HG03460 (cell line): Measurements from ENCODE around the gene NUTM2G.
"Not testable (repeated sequence)": the region's sequence is repeated elsewhere in the genome, so short reads cannot be mapped to it uniquely, and the experiment has no call there.

Experiments used
- ATAC-seq: cut with Tn5 transposase; IDR thresholded peaks from one replicate; pipeline ENCODE4 v1.9.1; 2021; ENCODE audit not compliant: unreplicated experiment

NUTM2G gene, protein sequence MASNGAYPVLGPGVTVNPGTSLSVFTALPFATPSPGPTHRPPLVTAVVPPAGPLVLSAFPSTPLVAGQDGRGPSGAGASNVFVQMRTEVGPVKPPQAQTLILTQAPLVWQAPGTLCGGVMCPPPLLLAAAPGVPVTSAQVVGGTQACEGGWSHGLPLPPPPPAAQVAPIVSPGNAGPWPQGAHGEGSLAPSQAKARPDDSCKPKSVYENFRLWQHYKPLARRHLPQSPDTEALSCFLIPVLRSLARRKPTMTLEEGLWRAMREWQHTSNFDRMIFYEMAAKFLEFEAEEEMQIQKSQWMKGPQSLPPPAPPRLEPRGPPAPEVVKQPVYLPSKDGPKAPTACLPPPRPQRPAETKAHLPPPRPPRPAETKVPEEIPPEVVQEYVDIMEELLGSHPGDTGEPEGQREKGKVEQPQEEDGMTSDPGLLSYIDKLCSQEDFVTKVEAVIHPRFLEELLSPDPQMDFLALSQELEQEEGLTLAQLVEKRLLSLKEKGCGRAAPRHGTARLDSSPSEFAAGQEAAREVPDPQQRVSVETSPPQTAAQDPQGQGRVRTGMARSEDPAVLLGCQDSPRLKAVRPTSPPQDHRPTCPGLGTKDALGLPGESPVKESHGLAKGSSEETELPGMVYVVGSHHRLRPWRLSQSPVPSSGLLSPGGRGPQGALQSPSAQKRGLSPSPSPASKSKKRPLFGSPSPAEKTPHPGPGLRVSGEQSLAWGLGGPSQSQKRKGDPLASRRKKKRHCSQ

DNA sequence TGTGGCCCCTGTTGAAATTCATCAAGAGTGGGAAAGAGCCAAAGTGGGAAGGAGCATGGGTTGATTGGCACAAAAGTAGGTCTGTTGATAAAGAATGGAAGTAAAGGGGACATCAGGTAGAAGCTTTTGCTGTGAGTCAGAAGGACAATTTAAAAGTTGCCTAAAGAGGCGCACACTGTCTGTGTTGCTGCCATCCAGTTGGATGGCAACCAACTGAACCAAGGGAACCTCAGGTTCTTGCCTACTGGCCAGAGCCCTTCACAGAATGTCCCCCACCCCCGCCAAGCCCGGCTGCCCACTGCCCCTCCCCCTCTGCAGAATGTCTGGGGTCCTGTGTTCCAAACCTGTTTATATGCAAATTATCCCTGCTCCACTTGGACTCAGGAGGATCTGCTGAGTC, at the start of gene NUTM2G:
Gene NUTM2G (plus strand): TSS at position 301 of the 400 bp plus-strand sequence. CDS start 182 bp downstream, outside the sequence.
- ATAC-seq = not testable (repeated sequence)

- no peak for ATAC-seq
Measured at GRCh38 chr9:96883922-96884321, 44.7 kb upstream of the NUTM2G start.

DNA sequence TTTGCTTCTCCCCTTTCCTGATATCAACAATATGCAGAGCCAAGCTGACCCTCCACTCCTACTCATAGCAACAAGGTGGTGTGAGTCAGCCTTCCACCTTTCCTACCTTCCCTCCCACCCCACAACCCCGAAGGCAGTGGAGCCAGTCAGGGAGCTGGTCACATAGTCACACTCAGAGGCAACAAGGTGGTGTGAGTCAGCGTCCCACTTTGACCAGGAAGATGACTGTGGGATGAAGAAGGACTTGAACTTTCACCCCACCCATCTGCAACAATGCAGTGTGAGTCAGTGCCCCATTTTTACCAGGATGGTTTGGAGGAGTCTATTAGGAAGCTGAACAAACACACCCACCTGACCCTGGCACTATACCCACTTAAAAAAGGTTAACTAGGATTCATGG, 44.2 kb upstream of the NUTM2G start:
- ATAC-seq = no peak

GRCh38 chr9:96885424-96885823, 43.2 kb upstream of the NUTM2G start:
- ATAC-seq = no peak

GRCh38 chr9:96888591-96888990, 40.1 kb upstream of the NUTM2G start:
- ATAC-seq = no peak

GRCh38 chr9:96892131-96892530, 36.5 kb upstream of the NUTM2G start:
- ATAC-seq = no peak

DNA sequence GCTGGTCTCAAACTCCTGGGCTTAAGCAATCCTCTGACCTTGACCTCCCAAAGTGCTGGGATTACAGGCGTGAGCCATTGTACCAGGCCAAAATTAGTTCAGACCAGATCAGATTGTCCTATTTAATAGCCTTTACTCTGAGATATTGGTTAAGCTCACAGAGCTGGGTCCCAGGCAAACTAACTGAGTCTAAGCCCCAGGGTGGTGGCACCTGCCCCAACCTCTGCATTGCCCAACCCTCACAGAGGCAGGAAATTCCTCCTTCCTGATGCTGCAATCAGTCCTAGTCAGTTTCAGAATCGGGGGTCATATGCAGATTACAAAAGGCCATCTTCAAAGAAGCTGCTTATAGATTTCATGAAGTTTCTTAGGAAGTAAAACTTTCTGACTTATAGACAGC, 28.6 kb upstream of the NUTM2G start:
- not testable (repeated sequence) for ATAC-seq

DNA sequence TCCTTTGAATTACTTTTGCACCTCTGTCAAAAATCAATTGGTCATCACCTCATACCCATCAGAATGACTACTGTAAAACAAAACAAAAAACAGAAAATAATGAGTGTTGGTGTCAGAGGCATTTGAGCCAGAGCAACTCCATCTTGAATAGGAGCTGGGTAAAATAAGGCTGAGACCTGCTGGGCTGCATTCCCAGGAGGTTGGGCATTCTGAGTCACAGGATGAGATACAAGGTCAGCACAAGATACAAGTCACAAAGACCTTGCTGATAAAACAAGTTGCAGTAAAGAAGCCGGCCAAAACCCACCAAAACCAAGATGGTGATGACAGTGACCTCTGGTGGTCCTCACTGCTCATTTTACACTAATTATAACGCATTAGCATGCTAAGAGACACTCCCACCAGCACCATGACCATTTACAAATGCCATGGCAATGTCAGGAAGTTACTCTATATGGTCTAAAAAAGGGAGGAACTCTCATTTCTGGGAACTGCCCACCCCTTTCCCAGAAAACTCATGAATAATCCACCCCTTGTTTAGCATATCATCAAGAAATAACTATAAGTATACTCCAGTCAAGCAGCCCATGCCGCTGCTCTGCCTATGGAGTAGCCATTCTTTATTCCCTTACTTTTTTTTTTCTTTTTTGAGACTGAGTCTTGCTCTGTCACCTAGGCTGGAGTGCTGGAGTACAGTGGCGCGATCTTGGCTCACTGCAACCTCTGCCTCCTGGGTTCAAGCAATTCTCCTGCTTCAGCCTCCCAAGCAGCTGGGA, 23.5 kb upstream of the NUTM2G start:
- ATAC-seq = not testable (repeated sequence)

GRCh38 chr9:96908479-96908878, 20.2 kb upstream of the NUTM2G start:
- not testable (repeated sequence) for ATAC-seq

DNA sequence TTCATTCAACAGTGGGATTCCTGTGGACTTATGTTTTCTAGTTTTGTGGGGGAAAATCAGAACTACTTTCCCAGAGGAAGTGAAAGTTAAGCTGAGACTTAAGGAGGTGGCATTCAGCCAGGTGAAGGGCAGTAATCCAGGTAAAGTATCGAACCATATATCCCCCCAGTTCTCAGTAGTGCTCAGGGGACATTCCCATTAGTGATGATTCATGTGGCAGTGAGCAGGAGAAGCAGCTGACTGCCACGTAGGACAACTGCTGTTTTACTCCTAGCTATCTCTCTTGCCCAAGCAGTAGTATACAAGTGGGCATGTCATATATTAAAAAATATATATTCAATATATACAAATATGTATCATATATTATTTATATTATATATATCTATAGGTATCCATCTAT, 13.1 kb upstream of the NUTM2G start:
- not testable (repeated sequence) for ATAC-seq

DNA sequence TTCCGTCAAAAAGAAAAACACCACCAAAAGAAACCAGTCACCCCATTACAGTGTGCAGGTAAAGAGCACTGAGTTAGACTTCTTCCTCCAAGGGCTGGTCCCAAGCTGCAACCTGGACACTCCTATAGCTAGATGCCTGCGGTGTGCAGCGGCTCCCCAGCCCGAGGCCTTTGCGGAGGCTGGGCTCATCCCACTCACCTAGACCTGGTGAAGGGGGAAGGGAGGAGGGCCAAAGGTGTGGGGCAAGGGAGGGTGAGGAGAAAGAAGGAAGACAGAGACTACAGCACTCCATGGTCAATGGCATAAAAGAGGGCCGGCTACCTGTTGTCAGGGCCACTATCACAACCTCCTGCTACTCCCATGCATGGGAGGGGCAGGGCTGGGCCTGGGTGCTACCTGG, 12.1 kb upstream of the NUTM2G start:
- not testable (repeated sequence) for ATAC-seq

- not testable (repeated sequence) for ATAC-seq
Measured at GRCh38 chr9:96918550-96918949, 10.1 kb upstream of the NUTM2G start.

DNA sequence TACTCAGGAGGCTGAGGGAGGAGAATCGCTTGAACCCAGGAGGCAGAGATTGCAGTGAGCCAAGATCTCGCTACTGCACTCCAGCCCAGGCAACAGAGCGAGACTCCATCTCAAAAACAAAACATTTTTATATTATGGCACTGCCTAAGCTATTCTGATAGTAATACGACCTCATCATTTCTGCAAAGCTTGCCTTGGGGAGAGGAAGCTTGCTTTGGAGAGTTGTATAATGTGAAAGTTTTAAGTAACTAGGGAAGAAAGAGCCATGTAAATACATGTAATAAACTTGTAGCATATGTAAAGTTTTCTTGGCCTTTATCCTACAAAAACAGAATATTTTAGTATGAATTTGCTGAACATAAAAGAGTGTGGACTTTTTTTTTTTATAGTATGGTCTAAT, 7.8 kb upstream of the NUTM2G start:
- ATAC-seq = not testable (repeated sequence)

DNA sequence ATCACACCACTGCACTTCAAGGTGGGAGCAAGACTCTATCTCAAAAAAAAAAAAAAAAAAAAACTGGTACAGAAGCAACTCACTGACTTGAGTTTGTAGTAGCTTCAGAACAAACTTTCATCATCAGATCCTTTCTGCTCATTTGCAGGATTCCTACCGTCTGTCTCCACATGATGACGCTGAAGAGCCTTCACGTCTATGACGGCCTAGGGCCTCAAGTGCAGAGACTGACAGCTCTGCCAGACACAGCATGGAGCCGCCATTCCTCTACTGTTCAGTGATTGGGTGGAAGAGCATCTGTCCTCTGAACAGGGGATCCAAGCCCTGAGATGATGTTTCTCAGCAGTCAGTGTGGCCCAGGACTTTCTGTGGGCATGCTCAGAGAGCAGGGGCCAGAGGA, 3.1 kb upstream of the NUTM2G start:
- ATAC-seq = not testable (repeated sequence)

- not testable (repeated sequence) for ATAC-seq
Measured at GRCh38 chr9:96931665-96932064, 3.0 kb downstream of the NUTM2G start.

DNA sequence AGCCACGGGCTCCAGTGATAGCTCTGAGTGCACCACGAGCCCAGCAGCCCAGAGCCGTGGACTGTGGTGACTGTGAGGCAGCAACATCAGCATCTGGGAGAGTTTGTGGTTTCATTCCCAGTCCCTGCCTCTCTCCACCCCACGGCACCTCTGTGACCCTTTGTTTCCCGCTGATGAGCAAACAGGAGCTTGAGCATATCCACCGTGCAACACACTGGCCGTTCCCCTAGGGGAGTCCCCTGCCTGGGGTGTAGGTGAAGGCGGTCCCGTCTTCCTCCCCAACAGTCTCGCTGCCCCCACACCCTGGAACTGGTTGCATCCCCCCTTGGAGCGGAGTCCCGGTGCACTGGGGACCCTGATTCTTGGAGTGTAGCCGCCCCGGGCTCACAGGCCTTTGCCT, 5.5 kb downstream of the NUTM2G start:
- ATAC-seq = not testable (repeated sequence)

DNA sequence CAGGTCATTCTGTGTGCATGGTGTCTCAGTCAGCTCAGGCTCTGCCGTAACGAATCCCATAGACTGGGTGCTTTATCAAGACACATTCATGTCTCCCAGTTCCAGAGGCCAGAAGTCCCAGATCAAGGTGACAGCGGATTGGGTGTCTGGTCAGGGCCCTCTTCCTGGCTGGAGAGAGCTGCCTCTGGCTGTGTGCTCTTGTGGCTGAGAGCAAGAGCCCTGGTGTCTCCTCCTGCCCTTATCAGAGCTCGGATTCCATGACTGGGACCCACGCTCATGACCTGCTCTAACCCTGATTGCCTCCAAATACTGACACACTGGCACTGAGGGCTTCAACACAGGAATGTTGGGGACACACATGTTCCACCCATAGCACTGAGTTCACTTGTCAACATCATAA, 6.1 kb downstream of the NUTM2G start:
- ATAC-seq = not testable (repeated sequence)

DNA sequence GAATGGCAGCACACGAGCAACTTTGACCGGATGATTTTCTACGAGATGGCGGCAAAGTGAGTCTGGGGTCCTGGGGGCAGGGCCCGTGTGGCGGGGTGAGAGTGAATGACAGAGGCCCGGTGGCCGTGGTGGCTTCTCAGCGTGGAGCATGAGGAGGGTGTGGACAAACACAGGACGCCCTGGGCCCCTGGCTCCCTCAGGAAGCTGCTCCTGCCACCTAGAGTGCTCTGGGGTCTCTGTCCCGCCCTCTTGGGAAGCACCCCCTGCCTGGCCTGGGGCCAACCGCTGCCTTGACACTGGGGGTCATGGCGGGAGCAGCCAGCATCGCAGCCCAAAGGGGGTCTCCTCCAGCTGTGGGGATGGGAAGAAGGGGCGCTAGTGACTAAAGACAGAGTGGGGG, 6.8 kb downstream of the NUTM2G start:
- ATAC-seq = not testable (repeated sequence)

DNA sequence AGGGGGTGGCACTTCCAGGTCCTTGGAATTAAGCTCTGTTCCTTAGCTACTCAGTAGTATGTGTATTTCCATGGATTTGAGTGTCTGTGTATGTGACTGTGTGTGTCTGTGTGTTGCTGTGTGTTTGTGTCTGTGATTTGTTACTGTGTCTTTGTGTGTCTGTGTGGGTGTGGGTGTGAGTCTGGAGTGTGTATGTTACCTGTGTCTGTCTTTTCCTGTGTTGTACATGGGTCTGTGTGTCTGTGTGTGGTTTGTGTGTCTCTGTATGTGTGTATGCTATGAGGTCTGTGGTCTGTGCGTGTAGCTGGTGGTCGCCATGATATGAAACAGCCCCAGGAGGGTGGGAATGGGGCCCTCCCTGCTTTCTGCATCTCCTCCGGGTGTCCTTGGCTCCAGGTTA, 8.8 kb downstream of the NUTM2G start:
- not testable (repeated sequence) for ATAC-seq

DNA sequence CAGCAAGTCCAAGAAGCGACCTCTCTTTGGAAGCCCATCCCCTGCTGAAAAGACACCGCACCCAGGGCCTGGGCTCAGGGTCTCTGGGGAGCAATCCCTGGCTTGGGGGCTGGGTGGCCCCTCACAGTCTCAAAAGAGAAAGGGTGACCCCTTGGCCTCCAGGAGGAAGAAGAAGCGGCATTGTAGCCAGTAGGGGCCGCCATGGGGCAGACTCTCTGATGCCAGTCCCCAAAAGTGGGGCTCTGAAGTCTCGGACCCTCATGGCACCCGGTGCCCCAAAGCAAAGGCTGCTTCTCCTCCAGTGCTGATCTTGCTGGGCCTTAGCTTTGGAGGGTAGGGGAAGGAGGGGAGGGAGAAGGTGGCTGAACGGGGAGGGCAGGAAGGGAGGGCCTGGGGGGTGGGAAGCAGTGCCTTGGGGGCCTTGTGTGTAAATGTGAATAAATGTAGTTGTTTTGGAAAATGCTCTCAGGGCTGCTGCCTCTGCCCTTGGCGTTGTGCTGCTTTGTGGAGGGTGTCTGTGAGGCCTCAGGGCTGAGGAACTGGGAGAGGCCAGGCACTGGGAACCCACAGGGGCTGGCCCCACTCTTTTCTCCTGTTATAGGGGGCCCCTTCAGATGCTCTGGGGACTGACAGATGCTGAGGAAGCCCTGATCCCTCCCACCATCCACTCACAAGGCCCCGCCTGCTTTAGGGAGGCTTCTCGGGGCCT, 10.5 kb downstream of the NUTM2G start:
- not testable (repeated sequence) for ATAC-seq

GRCh38 chr9:96940982-96941381, 12.3 kb downstream of the NUTM2G start:
- not testable (repeated sequence) for ATAC-seq
